ENCODE measurements around the gene ANKS1B. TPM values are rescaled to one million over a fixed set of nuclear protein-coding genes. Genes with fewer than 3 reads are reported as not detected.

The ANKS1B gene
- total and polyA plus RNA-seq, 10 of the 15 experiments (the other 5 are each of a cell fraction or from before 2014, with no cell fraction given): 0.16 to 1.3 (median 0.82) TPM; not detected in 7

- FAIRE-seq (no peak), ATAC-seq (no peak), DNase-seq (ENCODE audit: low read depth, low spot score) (no peak)
- RAD21 ChIA-PET (ENCODE audit: unreplicated experiment): interaction anchor here (0.7 kb wide), 1 partner anchor 51 kb away, joined by 3 read pairs; no protein-coding TSS in a partner anchor
- Histone ChIP-seq H3K9me3 (replicated peaks; ENCODE audit: control insufficient read depth, insufficient read depth, low read length) (no peaks in the 10 kb centered on the region), H3K79me2 (ENCODE audit: control insufficient read depth, insufficient read depth, low read length) (no peaks in the 10 kb centered on the region), H3K27ac (ENCODE audit: control insufficient read depth, insufficient read depth) (no peak overlapping the region), H3K9ac (ENCODE audit: control insufficient read depth, insufficient read depth, low read length) (no peak overlapping the region), H4K20me1 (ENCODE audit: control insufficient read depth, insufficient read depth) (no peaks in the 10 kb centered on the region), H2AFZ (ENCODE audit: control insufficient read depth, low read depth, low read length) (no peak overlapping the region), H3K4me1 (ENCODE audit: control insufficient read depth, insufficient read depth, low read length) (no peaks in the 10 kb centered on the region), H3K36me3 (ENCODE audit: control insufficient read depth in 2 of 2, insufficient read depth in 2 of 2, low read length in 1 of 2) (no peaks in the 10 kb centered on the region), H3K4me2 (ENCODE audit: control insufficient read depth, insufficient read depth) (no peak overlapping the region), H3K27me3 (replicated peaks in 1 of 2; ENCODE audit: control insufficient read depth in 2 of 2, insufficient read depth in 2 of 2, low read length in 1 of 2) (no peaks in the 10 kb centered on the region), H3K4me3 (no peak overlapping the region)
- CTCF ChIA-PET: interaction anchor here (1.9 kb wide), 1 partner anchor 50 kb away, joined by 7 read pairs; no protein-coding TSS in a partner anchor
- TF ChIP-seq POU2F2 (IDR thresholded peaks at IDR 0.05; ENCODE audit: borderline replicate concordance, low read depth, low read length) (no peak), USF2 (IDR thresholded peaks at IDR 0.05; ENCODE audit: borderline replicate concordance, low read depth, low read length) (no peak), STAT3 (IDR thresholded peaks at IDR 0.05; ENCODE audit: low read depth, low read length) (no peak), MTA2 (IDR thresholded peaks at IDR 0.05; ENCODE audit: low read depth) (no peak), ZBTB11 (CRISPR knock-in tag; IDR thresholded peaks at IDR 0.05) (no peak)
- POLR2A ChIA-PET: no interaction called here
- no TSS peak for BruUV-seq (replicated peaks)
- intact Hi-C loops (cut with micrococcal nuclease; ENCODE audit: unreplicated experiment): no loop called here
- SMC1A ChIA-PET (ENCODE audit: uncharacterized antibody, unreplicated experiment): interaction anchor here (1.4 to 1.5 kb wide), 2 partner anchors 9 to 51 kb away, joined by 3 to 5 read pairs; no protein-coding TSS in a partner anchor
- in situ Hi-C loops (cut with MboI): no loop called here
- WGBS (ENCODE audit: insufficient coverage, insufficient replicate concordance, low lambda C conversion rate, missing lambda C conversion rate): 6% methylated on average over 4 of the region's 4 CpGs
These were observed 1036.3 kb downstream of the ANKS1B start for GRCh38 chr12:98948343-98948949.
